Skeletal muscle tissue (tissue), 4 donors: ENCODE results near the gene LMBRD2. TPM values are rescaled to one million over a fixed set of nuclear protein-coding genes. Genes with fewer than 3 reads are reported as not detected.
"Not testable (repeated sequence)": the region's sequence is repeated elsewhere in the genome, so short reads cannot be mapped to it uniquely, and the experiment has no call there.

Experiments
- H3K27ac ChIP-seq: one replicate; pipeline ENCODE4 v1.7.0; 2013; ENCODE audit warnings: mild to moderate bottlenecking, low read depth, low read length, inconsistent platforms
- H3K27me3 ChIP-seq, 3 donors: one replicate each; pipeline ENCODE4 v1.7.0; 2013; ENCODE audit warnings: low read length in 3 of 3; ENCODE audit not compliant: control insufficient read depth in 3 of 3, insufficient read depth in 3 of 3
- H3K36me3 ChIP-seq, 3 donors: one replicate each; pipeline ENCODE4 v1.7.0; 2013; ENCODE audit warnings: low read length in 3 of 3; ENCODE audit not compliant: control insufficient read depth in 3 of 3, insufficient read depth in 3 of 3
- H3K4me1 ChIP-seq, 3 donors: one replicate each; pipeline ENCODE4 v1.7.0; 2013; ENCODE audit warnings: low read length in 3 of 3, mild to moderate bottlenecking in 3 of 3; ENCODE audit not compliant: control insufficient read depth in 3 of 3, insufficient read depth in 3 of 3
- H3K4me3 ChIP-seq, 3 donors: one replicate each; pipeline ENCODE4 v1.7.0; 2013; ENCODE audit warnings: low read length in 3 of 3
- H3K9ac ChIP-seq, 3 donors: one replicate each; pipeline ENCODE4 v1.7.0; 2013; ENCODE audit warnings: low read length in 3 of 3, mild to moderate bottlenecking in 3 of 3, moderate library complexity in 2 of 3, low read depth in 1 of 3
- H3K9me3 ChIP-seq, 3 donors: one replicate each; pipeline ENCODE4 v1.7.0; 2013; ENCODE audit warnings: low read length in 3 of 3; ENCODE audit not compliant: control insufficient read depth in 3 of 3
- total RNA-seq: library from RNA; depleted of rRNA; stranded (reverse); fragments of >200 nt; gene quantifications from one replicate; pipeline ENCODE4 v1.2.3, GENCODE V29; 2014
- donor health status: Osteomylitis.

The LMBRD2 gene
- total RNA-seq, 1 donor from 2014 or later, result 13.0 TPM

DNA sequence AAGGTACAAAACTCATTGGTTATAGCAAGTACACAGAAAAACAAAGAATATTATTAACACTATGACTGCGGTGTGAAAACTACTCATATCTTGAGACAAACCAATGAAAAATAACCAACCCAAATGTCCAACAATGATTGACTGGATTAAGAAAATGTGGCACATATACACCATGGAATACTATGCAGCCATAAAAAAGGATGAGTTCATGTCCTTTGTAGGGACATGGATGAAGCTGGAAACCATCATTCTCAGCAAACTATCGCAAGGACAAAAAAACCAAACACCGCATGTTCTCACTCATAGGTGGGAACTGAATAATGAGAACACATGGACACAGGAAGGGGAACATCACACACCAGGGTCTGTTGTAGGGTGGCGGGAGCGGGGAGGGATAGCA lies 22.0 kb downstream of the LMBRD2 start:
- not testable (repeated sequence) for H3K9me3 ChIP-seq, H3K9ac ChIP-seq, H3K27me3 ChIP-seq, H3K27ac ChIP-seq, H3K4me1 ChIP-seq, H3K4me3 ChIP-seq
- peaks cover 0 to 18% (median 6%) of the 10 kb centered on the region in 3 donors for H3K36me3 ChIP-seq

DNA sequence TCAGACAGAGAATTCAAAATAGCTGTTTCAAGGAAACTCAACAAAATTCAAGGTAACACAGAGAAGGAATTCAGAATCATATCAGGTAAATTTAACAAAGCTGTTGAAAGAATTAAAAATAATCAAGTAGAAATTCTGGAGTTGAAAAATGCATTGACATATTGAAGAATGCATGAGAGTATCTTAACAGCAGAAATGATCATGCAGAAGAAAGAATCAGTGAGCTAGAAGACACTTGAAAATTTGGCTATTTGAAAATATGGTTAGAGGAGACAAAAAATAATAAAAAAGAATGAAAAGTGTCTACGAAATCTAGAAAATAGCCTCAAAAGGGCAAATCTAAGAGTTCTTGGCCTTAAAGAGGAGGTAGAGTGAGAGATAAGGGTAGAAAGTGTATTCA lies 22.9 kb downstream of the LMBRD2 start:
- no peak overlapping the region for H3K9ac ChIP-seq
- H3K4me1 ChIP-seq, result no peaks in the 10 kb centered on the region
- H3K9me3 ChIP-seq, result peaks cover 0 to 2% (median 0%) of the 10 kb centered on the region in 3 donors
- peaks cover 0 to 15% (median 3%) of the 10 kb centered on the region in 3 donors for H3K36me3 ChIP-seq
- no peaks in the 10 kb centered on the region for H3K27me3 ChIP-seq
- no peak overlapping the region for H3K27ac ChIP-seq
- H3K4me3 ChIP-seq, result no peak overlapping the region

DNA sequence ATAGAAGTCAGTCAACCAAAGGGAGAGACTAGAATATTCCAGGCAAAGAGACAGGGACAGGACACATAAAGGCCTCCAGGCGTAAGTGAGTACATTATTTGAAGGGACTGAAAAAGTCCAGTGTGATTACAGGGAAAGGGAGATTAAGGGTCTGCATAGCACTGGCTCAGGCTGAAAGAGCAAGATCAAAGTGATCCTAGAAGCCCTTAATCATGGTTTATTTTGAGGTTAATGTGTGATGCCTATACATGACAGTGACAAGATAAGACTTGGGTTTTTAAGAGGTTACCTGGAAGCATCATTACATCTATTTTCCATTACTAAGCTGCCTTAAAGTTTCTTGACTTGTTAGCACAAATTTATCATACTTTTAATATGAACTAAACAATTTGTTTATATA lies 25.8 kb downstream of the LMBRD2 start:
- Histone ChIP-seq H3K4me3 (no peak overlapping the region), H3K27ac (no peak overlapping the region), H3K9ac (no peak overlapping the region), H3K27me3 (no peaks in the 10 kb centered on the region), H3K9me3 (no peaks in the 10 kb centered on the region), H3K36me3 (peaks cover 3 to 15% (median 4%) of the 10 kb centered on the region in 3 donors), H3K4me1 (no peaks in the 10 kb centered on the region)

DNA sequence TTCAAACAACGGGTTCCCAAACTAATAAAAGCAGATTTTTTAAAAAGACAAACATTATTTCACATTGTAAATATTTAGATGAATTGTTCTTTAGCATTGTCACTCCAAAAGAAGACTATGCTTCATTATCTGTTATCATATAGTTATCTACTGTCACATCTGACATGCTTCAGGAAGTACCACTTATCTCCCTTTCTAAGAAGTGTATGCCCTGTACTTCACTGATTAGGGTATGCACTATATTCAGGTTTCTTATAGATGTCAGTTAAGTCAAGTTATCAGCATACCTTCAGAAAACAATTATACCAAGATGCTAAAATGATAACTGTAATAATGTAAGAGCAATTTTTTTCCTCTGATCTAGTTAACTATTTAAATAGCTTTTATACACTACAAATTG lies 40.4 kb downstream of the LMBRD2 start:
- peaks cover 13 to 40% (median 24%) of the 10 kb centered on the region in 3 donors for H3K36me3 ChIP-seq
- H3K9me3 ChIP-seq, result no peaks in the 10 kb centered on the region
- no peaks in the 10 kb centered on the region for H3K4me1 ChIP-seq
- no peak overlapping the region for H3K4me3 ChIP-seq
- H3K9ac ChIP-seq, result no peak overlapping the region
- H3K27me3 ChIP-seq, result no peaks in the 10 kb centered on the region
- H3K27ac ChIP-seq, result no peak overlapping the region

DNA sequence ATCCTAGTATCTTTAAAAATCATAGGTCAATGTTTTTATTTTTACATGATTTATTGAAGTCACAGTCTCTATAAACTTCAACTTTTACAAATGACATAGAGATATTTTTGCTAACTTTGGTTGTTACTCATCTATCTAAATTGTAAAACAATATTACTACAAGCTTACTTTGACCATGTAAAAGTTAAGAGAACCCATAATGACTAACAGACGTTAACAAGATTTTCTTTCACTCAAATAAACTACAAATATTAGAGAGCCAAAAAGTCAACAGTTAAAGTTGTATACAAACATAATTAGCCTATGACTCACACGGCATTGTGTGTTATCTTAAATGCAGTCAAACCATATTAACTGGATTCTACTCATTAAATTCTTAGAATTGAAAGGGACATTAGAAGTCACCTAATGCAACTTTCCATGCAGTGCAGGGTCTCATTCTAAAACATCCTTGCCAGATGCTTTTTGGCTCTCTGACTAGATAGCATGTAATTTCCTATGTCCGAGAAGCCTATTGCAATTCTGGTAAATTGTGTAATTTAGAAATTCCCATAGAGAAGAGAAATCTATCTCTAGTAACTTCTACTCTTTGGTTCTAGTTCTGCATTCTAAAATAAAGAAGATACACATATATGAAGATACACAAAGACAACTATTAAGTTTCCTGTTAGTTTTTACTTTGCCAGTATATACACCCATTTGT lies 42.8 kb downstream of the LMBRD2 start:
- Histone ChIP-seq H3K27me3 (no peaks in the 10 kb centered on the region), H3K4me3 (no peak overlapping the region), H3K4me1 (no peaks in the 10 kb centered on the region), H3K36me3 (peaks cover 15 to 41% (median 28%) of the 10 kb centered on the region in 3 donors), H3K27ac (no peak overlapping the region), H3K9me3 (no peaks in the 10 kb centered on the region), H3K9ac (no peak overlapping the region)

DNA sequence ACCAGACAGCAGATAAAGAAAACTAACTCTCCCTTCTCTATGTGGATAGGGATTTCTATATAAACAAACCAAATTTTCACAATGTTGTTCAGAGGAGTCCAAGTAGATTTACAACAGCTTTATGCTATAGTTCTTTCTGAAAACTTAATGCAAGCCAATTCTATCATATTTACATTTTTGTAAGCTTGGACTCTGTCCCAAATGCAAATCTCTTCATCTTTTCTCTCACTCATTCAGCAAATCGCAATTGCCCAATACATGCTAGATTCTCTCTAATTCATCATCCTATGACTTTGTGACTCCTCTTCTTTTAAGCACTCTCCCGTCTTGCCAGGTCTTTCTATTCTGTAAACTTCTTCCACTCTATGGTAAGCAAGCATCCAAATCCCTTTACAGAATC lies 45.9 kb downstream of the LMBRD2 start:
- H3K9ac ChIP-seq, result no peak overlapping the region
- peaks cover 10 to 37% (median 33%) of the 10 kb centered on the region in 3 donors for H3K36me3 ChIP-seq

DNA sequence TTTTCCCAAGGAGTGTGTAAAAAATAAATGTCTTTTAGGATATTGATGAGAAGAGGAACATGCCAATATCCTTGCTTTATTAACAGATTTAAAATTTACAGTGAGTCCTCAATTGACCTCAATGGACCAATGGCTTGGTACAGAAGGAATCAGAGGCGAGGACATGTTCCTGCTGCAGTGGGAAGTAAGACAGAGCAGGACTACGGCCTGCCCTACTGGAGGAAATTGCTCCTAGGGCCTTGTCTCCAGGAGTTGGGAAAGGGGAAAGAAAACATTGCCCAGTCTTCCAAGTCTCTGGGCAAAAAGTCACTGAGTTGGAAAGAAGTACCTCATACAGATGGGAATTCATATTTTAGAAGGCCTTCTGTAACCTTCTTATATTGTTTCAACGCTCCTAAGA lies 51.9 kb downstream of the LMBRD2 start:
- H3K27ac ChIP-seq, result no peak overlapping the region
- H3K4me3 ChIP-seq, result no peak overlapping the region
- no peaks in the 10 kb centered on the region for H3K4me1 ChIP-seq
- H3K36me3 ChIP-seq, result peaks cover 2 to 15% (median 10%) of the 10 kb centered on the region in 3 donors
- H3K27me3 ChIP-seq, result no peaks in the 10 kb centered on the region
- no peak overlapping the region for H3K9ac ChIP-seq
- H3K9me3 ChIP-seq, result no peaks in the 10 kb centered on the region

More for the DNA sequence above, 45.9 kb downstream of the LMBRD2 start:
- Histone ChIP-seq H3K27ac (no peak overlapping the region), H3K4me1 (no peaks in the 10 kb centered on the region), H3K4me3 (no peak overlapping the region), H3K9me3 (no peaks in the 10 kb centered on the region), H3K27me3 (no peaks in the 10 kb centered on the region)

DNA sequence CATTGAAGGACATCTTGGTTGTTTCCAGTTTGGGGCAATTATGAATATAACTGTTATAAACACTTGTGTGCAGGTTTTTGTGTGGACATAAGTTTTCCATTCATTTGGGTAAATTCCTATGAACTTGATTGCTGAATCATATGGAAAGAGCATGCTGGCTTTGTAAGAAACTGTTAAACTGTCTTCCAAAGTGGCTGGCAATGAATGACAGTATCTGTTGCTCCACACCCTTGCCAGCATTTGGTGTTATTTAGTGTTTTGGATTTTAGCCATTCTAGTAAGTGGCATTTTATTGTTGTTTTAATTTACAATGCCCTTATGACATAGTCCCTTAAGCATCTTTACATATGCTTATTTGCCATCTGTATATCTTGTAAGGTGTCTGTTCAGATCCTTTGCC lies 55.2 kb downstream of the LMBRD2 start:
- Histone ChIP-seq H3K9me3 (peaks cover 0 to 2% (median 0%) of the 10 kb centered on the region in 3 donors), H3K27ac (no peak overlapping the region), H3K4me1 (no peaks in the 10 kb centered on the region), H3K4me3 (no peak overlapping the region), H3K27me3 (no peaks in the 10 kb centered on the region), H3K9ac (no peak overlapping the region), H3K36me3 (no peaks in the 10 kb centered on the region)

DNA sequence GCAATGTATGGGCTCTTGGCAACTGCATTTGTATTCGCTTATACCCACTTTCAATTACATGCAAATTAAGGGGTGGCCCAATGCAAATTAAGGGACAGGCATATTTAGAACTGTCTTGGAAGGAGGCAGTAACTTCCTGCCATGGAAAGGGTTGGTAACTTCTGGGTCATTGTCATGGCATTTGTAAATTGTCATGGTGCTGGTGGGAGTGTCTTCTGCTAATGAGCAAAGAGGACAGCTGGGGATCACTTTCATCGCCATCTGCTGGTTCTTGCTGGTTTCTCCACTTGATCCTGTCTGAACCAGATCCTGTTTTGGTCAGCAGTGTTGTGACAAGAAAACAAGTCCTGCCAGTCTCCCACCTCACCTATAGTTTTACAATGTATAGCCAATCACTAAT lies 61.7 kb downstream of the LMBRD2 start:
- no peak overlapping the region for H3K4me3 ChIP-seq
- no peaks in the 10 kb centered on the region for H3K36me3 ChIP-seq
- no peak overlapping the region for H3K27ac ChIP-seq
- H3K27me3 ChIP-seq, result no peaks in the 10 kb centered on the region
- no peak overlapping the region for H3K9ac ChIP-seq
- H3K4me1 ChIP-seq, result no peaks in the 10 kb centered on the region
- peaks cover 0 to 2% (median 0%) of the 10 kb centered on the region in 3 donors for H3K9me3 ChIP-seq

DNA sequence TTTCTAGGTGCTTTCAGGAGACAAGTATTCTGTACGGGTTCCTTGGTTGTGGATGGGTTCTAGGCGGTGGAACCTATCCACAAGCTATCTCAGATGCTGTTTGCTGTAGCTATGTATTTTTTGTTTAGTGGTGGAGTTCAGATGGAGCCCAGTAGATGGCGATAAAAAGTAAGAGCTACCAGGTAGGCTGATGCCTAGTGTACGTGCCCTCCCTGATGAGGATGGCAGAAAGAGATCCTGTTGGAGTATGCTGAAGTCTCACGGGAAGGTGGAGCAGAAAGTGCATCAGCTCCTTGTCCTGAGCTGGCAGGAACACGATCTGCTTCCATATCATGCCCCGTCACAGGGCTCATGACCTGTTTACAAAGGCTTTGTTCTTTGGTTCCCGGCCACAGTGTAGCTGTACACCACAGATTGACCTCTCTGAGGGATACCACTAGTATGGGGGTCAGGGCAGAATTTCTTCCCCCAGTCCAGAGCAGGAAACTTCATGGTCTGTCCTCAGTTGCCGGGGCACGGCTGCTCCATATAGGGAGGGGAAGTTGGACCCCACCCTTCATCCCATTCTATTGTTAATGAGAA lies 72.4 kb downstream of the LMBRD2 start:
- H3K9ac ChIP-seq, result no peak overlapping the region
- peaks cover 0 to 6% (median 0%) of the 10 kb centered on the region in 3 donors for H3K27me3 ChIP-seq
- no peak overlapping the region for H3K27ac ChIP-seq
- H3K4me3 ChIP-seq, result no peak overlapping the region
- H3K9me3 ChIP-seq, result no peaks in the 10 kb centered on the region
- no peaks in the 10 kb centered on the region for H3K36me3 ChIP-seq
- no peaks in the 10 kb centered on the region for H3K4me1 ChIP-seq
